HG03354 (cell line): ENCODE measurements around the gene TEX53.

Experiments used
- ATAC-seq: cut with Tn5 transposase; IDR thresholded peaks from one replicate; pipeline ENCODE4 v1.9.1; 2021; ENCODE audit warnings: mild to moderate bottlenecking; ENCODE audit not compliant: unreplicated experiment, poor library complexity, severe bottlenecking

The TEX53 gene

GRCh38 chr9:114681594-114682332 is 24.2 kb upstream of the TEX53 start, which contains the start of gene TEX48:
Gene TEX48 (minus strand): TSS chr9:114682192. CDS start chr9:114671723, 10,469 bp downstream.
- peak; percentile 84 for ATAC-seq

- no peak for ATAC-seq
Observed at GRCh38 chr9:114680259-114681001, 22.8 kb upstream of the TEX53 start.

DNA sequence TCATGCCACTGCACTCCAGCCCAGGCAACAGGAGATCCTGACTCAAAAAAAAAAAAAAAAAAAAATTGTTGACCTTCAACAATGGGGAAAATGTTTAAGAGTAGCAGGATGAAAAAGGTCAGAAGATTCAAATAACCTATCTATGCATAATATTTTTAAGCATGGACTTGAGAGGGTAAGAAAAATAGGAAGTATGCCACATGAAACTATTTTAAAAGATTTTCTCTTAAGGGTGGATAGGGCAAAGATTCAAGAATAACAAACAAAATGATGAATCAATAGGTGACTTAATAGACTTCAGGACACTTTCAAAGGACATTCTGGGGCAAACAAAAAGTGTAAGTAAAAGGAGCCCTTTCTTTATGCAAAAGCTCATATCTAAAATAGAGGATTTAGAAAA is 21.2 kb upstream of the TEX53 start:
- no peak for ATAC-seq

DNA sequence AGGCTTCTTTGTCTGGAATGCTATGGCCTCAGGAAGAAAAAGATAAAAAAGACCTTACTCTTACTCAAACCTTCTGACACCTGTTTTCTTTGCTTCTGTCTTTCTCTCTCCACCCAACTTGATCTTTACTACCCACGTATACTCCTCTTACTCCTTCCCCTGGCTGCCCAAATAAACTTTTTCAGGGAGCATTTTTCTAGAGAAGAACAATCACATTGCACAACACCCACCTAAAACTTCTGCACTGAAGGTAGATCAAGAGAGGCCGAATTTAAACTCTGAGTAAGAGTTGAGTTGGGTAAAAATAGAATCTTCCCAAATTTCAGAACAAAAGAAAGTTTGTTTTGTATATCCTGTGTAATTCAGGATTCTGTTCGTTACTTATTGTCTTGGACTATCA is 20.5 kb upstream of the TEX53 start:
- ATAC-seq = no peak

DNA sequence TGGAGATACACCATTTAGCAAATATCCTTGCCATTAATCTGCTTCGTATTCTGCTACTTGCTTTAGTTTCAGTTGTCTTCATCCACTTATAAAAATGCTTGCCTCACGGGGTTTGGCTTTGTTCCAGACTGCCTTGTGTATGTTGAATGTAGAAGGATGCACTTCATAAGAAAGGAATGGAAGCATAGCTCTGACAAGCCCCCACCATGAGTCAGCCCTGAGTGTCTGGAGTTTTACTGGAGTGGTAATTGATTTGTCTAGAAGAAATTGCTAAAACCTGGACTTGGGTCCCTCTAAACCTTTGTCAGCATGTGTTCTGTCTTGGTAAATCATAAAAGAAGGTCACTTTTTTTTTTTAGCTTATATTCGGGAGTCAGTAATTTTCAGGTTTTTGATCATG is 19.8 kb upstream of the TEX53 start:
- no peak for ATAC-seq

GRCh38 chr9:114676901-114677300 is 19.3 kb upstream of the TEX53 start:
- ATAC-seq = no peak

DNA sequence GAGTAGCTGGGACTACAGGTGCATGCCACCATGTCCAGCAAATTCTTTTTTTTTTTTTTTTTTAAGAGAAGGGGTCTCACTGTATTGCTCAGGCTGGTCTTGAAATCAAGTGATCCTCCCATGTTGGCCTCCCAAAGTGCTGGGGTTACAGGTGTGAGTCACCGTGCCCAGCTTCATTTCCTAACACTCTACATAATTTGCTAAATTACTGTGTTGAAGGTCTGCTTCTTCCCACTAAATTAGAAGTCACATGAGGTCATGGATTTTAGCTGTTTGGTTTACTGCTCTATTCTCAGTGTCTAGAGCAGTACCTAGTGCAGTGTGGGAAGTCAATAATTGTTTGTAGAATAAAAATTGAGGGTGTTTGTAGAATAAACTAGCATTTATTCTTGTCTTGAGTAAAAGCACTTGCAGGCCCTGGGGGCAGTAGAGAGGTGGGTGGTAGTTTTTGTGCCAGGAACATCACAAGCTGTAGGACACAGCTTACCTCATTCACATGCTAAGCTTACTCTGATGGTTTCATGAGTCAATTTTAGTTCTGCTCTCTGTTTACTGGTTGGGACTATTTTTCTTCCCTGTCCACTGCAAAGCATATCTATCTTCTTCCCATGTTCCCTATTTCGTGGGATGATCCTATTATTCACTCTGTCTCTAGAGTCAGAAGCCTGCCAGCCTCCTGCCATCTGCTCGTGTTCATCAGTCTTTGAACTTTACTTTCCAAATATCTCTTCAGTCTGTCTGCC is 17.4 kb upstream of the TEX53 start:
- ATAC-seq = no peak

DNA sequence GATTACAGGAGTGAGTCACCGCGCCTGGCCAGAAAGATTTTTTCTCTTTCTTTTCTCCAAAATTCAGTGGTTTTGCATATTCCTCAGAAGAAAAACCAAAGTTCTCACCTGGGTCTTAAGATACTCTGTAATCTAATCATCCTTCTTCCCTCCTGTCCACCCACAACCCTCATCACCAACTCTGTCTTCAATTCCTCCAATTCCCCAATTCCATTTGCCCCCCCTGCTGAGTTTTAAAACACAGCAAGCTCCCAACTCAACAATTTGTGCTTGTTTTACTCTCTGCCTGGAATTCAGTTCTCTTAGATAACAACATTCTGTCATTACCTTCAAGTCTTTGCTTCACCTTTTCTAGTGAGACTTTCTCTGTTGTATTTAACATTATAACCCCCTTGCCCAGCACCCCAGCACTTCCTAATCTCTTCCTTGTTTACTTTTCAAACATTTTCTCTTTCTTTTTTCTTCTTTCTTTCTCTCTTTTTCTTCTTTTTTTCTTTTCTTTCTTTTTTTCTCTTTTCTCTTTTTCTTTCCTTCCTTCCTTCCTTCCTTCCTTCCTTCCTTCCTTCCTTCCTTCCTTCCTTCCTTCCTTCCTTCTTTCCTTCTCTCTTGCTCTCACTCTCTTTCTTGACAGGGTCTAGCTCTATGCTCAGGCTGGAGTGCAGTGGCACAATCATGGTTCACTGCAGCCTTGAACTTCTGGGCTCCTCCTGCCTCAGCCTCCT is 16.6 kb upstream of the TEX53 start:
- no peak for ATAC-seq

GRCh38 chr9:114671605-114672004 is 14.0 kb upstream of the TEX53 start:
- no peak for ATAC-seq

DNA sequence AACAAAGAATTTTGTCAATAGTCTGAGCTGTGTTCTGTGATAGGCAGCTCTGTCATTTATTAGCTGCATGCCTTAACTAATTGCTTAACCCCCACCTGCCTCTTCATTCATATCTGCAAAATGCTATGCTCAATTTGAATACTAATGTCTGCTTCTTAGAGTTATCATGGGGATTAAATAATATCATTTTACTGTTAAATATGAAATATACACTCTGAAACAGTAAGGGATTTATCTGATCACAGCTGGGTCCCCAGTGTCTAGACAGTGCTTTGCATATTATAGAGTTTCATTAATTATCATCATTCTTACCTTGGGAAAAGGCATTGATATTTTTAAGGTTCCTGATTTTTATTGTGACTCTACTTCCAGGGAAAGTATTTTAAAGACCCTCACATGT is 12.4 kb upstream of the TEX53 start:
- no peak for ATAC-seq

- ATAC-seq = no peak
Observed at GRCh38 chr9:114668146-114668545, 10.5 kb upstream of the TEX53 start.

GRCh38 chr9:114666851-114667250 is 9.2 kb upstream of the TEX53 start:
- ATAC-seq = no peak

DNA sequence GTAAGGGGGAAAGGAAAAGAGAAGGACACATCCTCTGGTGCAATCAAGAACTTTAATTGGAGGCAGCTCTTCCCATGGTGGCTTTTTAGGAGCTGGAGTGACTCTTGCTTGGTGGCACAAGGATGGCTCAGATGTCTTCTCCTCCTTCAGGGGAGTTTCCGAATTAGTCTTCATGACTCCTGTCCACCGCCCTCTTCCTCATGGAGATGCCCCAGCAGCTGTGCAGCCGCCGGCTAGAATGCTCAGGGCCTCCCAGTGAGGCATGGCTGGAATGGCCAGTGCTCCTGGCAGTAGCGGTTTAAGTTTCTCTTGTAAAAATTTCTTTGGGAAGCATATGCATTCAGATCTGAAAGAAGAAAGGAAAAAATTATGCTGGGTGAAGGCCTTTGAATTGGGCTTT is 8.8 kb upstream of the TEX53 start:
- ATAC-seq = no peak

DNA sequence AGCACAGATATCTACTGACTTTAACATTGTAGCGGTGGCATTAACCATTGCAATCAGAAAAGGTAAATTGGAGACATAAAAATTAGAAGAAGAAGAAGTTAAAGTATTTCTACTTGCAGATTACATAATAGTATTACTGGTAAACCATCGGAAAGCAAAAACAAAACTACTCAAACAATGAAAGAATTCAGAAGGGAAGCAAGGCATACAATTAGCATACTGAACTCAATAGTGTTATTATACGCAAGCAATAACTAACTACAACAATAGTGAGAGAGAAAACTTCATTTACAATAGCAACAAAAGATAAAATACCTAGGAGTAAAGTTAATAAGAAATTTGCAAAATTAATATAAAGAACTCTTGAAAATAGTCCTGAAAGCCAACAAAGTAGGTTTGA is 6.6 kb upstream of the TEX53 start:
- ATAC-seq = no peak

DNA sequence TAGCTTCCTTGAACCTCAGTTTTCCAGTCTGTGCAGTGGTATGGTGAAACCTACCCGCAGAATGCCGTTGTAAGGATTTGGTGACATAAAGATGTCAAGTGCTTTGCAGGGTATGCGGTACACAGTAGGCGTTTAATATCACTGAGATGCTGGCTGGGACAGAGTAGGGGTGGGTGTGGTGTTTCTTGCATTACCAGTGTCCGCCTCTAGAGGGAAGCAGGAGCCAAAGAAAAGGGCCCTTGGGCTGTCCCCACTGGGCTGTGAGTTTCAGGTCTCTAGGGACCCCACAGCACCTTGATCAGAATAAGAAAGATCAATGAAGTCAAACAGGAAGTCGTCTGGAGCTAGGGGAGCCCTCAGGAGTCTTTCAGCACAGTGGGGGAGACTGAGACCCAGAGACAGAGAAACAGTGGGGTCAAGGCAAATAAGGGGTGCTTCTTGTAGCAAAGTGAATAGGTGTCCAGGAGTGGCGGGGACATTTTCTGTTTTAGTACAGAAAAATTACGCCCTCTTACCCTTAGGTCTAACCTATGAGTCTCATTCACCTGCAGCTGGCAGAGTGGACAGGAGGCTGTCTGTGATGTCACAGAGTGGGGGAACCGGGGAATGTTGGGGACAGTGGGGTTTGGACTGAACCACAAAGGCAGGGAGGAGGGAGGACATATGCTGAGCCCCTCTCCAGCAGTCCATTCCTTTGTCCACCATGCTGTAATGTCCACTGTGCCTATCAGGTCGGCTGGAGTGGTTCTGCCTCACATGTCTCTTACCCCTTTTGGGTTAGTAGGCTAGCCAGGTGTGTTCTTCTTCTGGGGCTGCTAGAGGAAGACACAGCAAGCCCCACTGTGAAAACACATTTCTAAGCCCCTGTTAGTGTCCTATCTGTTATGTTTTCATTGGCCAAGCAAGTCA is 4.7 kb upstream of the TEX53 start:
- peak; percentile 93 for ATAC-seq

DNA sequence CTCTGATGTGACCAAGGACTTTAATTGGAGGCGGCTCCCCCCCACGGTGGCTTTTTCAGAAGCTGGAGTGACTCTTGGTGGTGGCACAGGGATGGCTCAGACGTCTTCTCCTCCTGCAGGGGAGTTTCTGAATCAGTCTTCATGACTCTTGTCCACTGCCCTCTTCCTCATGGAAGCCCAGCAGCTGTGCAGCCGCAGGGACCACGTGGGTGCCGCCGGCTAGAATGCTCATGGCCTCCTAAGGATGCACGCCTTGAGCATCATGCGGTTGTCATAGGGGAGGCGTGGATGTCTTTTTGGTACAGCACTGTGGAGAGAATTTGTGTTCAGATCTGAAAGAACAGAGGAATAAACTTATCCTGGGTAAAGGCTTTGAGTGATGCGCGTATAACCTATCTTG is 1.3 kb downstream of the TEX53 start:
- ATAC-seq = no peak

DNA sequence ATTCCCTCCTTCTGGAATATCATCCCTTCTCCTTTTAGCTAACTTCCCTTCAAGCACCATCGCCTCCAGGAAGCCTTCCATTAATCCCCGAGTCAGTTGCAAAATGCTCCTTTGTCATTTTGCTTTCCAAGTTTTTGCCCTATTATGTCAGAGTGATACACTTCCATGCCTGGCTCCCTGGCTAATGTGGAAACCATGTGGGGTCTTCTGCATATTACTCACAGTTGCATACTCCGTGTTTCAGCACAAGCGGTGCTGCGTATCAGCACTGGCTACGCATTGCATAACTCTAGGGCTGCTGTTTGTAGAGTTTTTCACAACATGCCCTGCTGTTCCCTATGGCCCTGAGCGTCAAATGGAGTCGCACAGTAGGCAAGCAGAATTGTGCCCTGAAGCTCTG is 1.9 kb downstream of the TEX53 start:
- no peak for ATAC-seq

DNA sequence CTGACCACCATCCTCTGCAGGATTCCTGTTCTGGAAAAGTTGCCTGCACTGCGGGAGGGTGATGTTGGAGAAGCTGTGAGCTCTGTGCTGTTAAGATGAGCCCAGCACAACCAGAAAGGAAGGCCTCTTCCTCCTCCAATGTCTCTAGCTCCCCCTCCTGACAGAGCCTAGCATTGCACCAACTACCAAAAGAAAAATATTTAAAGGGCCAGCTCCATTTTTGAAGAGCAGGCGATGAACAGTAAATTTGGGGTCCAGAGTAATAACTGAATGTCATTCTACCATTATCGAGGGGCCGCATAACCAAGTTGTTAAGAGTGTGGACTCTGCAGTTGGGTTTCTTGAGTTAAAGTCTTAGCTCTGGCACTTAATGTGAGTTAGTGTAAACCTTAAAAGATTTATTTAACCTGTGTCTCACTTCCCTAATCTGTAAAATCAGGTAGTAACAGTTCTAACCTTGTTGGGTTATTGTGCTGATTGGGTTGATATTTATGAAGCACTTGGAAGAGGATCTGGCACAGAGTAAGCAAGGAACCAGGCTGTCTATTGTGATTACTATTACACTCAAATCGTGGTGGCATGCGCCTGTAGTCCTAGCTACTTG is 3.9 kb downstream of the TEX53 start:
- peak; percentile 88 for ATAC-seq
